ENCODE results near the gene C1orf216.
"Not testable (repeated sequence)": the region's sequence is repeated elsewhere in the genome, so short reads cannot be mapped to it uniquely, and the experiment has no call there.

- TF ChIP-seq CTCF (conservative IDR thresholded peaks at IDR 0.05; ENCODE audit: low read depth, low read length); RCOR1 (IDR thresholded peaks at IDR 0.05; ENCODE audit: insufficient replicate concordance, low read length); MAZ (IDR thresholded peaks at IDR 0.05; ENCODE audit: borderline replicate concordance, low read depth, low read length); POLR2A (IDR thresholded peaks at IDR 0.05; ENCODE audit: low read depth, low read length); SMC3 (IDR thresholded peaks at IDR 0.05; ENCODE audit: low read depth, low read length); CEBPB (IDR thresholded peaks at IDR 0.05; ENCODE audit: low read depth, low read length); RAD21 (IDR thresholded peaks at IDR 0.05; ENCODE audit: low read length); CHD1 (IDR thresholded peaks at IDR 0.05; ENCODE audit: low read depth, low read length); NFE2L2 (IDR thresholded peaks at IDR 0.05; ENCODE audit: low read depth, low read length); RFX5 (IDR thresholded peaks at IDR 0.05; ENCODE audit: low read depth, low read length); MXI1 (IDR thresholded peaks at IDR 0.05; ENCODE audit: borderline replicate concordance, low read depth, low read length); USF2 (IDR thresholded peaks at IDR 0.05; ENCODE audit: low read depth, low read length); FOS (IDR thresholded peaks at IDR 0.05; ENCODE audit: low read depth, low read length): not testable (repeated sequence)
These were observed 7.6 kb downstream of the C1orf216 start for GRCh38 chr1:35711098-35711497.
